ENCODE measurements around the gene CEP164. TPM values are rescaled to one million over a fixed set of nuclear protein-coding genes. Genes with fewer than 3 reads are reported as not detected.
"Not testable (repeated sequence)": the region's sequence is repeated elsewhere in the genome, so short reads cannot be mapped to it uniquely, and the experiment has no call there.

The CEP164 gene
- total RNA-seq, 4 donors from 2014 or later, result 11.3 to 45.1 (median 15.2) TPM

- peak; percentile 66 to 94 for DNase-seq (ENCODE audit: low spot score in 2 of 2)
- H3K4me3 ChIP-seq (ENCODE audit: low read depth, poor library complexity, severe bottlenecking), result peak within 1 kb of the TSS; percentile 76
- 3 to 13% methylated on average over 14 to 27 of the region's 29 CpGs for WGBS, 2 donors
- TF ChIP-seq CTCF (IDR thresholded peaks at IDR 0.05) (no peak), POLR2A (IDR thresholded peaks at IDR 0.05) (no peak)
- intact Hi-C loops (cut with DNase I; ENCODE audit: low total_unique reads), result no loop called here
These were observed 11.3 kb upstream of the CEP164 start, which contains the start of gene BACE1 for GRCh38 chr11:117316197-117316961. Gene BACE1, minus strand, starts transcription at chr11:117316256. Its CDS starts 461 bp downstream, at chr11:117315795.

- DNase-seq (ENCODE audit: low spot score in 2 of 2), result no peak
- TF ChIP-seq POLR2A (IDR thresholded peaks at IDR 0.05) (no peak), CTCF (IDR thresholded peaks at IDR 0.05) (no peak)
- WGBS, 2 donors, result 78 to 83% methylated on average over 7 of the region's 7 CpGs
- H3K4me3 ChIP-seq (ENCODE audit: low read depth, poor library complexity, severe bottlenecking), result no peak overlapping the region
- intact Hi-C loops (cut with DNase I; ENCODE audit: low total_unique reads), result no loop called here
These were observed 8.9 kb upstream of the CEP164 start for GRCh38 chr11:117318738-117319137.

- DNase-seq (ENCODE audit: low spot score in 2 of 2), result no peak
- no peak for TF ChIP-seq POLR2A (IDR thresholded peaks at IDR 0.05)
- no peak for TF ChIP-seq CTCF (IDR thresholded peaks at IDR 0.05)
- WGBS, 2 donors, result 81 to 83% methylated on average over 5 of the region's 5 CpGs
- no peak overlapping the region for H3K4me3 ChIP-seq (ENCODE audit: low read depth, poor library complexity, severe bottlenecking)
- intact Hi-C loops (cut with DNase I; ENCODE audit: low total_unique reads), result no loop called here
These were observed 8.3 kb upstream of the CEP164 start for GRCh38 chr11:117319214-117319840.

- 10 to 13% methylated on average over 5 of the region's 5 CpGs for WGBS, 2 donors
- DNase-seq (ENCODE audit: low spot score in 2 of 2); intact Hi-C loops (cut with DNase I; ENCODE audit: low total_unique reads); H3K4me3 ChIP-seq (ENCODE audit: low read depth, poor library complexity, severe bottlenecking): not testable (repeated sequence)
These were observed 443 bp upstream of the CEP164 start for GRCh38 chr11:117327255-117327566.

- peak overlapping the region; percentile 74 for H3K4me3 ChIP-seq (ENCODE audit: low read depth, poor library complexity, severe bottlenecking)
- DNase-seq (ENCODE audit: low spot score in 2 of 2), result peak in 1 of 2 donors; percentile 34
- intact Hi-C loops (cut with DNase I; ENCODE audit: low total_unique reads), result no loop called here
- 5 to 7% methylated on average over 15 of the region's 15 CpGs for WGBS, 2 donors
- no peak for TF ChIP-seq CTCF (IDR thresholded peaks at IDR 0.05)
- no peak for TF ChIP-seq POLR2A (IDR thresholded peaks at IDR 0.05)
These were observed 839 bp downstream of the CEP164 start for GRCh38 chr11:117328375-117329010.

- WGBS, 2 donors, result 50 to 97% methylated on average over 2 of the region's 2 CpGs
- intact Hi-C loops (cut with DNase I; ENCODE audit: low total_unique reads), result no loop called here
- H3K4me3 ChIP-seq (ENCODE audit: low read depth, poor library complexity, severe bottlenecking), result no peak overlapping the region
- no peak for DNase-seq (ENCODE audit: low spot score in 2 of 2)
- no peak for TF ChIP-seq CTCF (IDR thresholded peaks at IDR 0.05)
- TF ChIP-seq POLR2A (IDR thresholded peaks at IDR 0.05), result no peak
These were observed 5.2 kb downstream of the CEP164 start for GRCh38 chr11:117332843-117333242.

Measured in lower leg skin (tissue), 4 donors.